CD4-positive, alpha-beta T cell treated with Interleukin-12 subunit alpha and Interleukin-12 subunit beta, for 1 hour (primary cell): Measurements from ENCODE around the gene HOXC10.
A peak's percentile ranks its signal among the peaks of the same experiment; 100 is the strongest.

Experiments
- DNase-seq: peaks from one replicate; pipeline ENCODE4 v3.0.0-alpha.2; 2020

HOXC10 gene

GRCh38 chr12:54004063-54004840 is 19.3 kb downstream of the HOXC10 start:
- DNase-seq, result no peak

GRCh38 chr12:54004841-54005530 is 20.0 kb downstream of the HOXC10 start:
- DNase-seq, result no peak

GRCh38 chr12:54005531-54005852 is 20.5 kb downstream of the HOXC10 start:
- DNase-seq, result no peak

- peak; percentile 84 for DNase-seq
Observed at GRCh38 chr12:54005853-54006558, 21.1 kb downstream of the HOXC10 start.

- no peak for DNase-seq
Observed at GRCh38 chr12:54006559-54007220, 21.7 kb downstream of the HOXC10 start.

GRCh38 chr12:54007538-54008259 is 22.8 kb downstream of the HOXC10 start:
- no peak for DNase-seq

GRCh38 chr12:54008260-54008552 is 23.3 kb downstream of the HOXC10 start:
- DNase-seq, result no peak

- DNase-seq, result no peak
Observed at GRCh38 chr12:54009171-54010052, 24.5 kb downstream of the HOXC10 start.

- DNase-seq, result no peak
Observed at GRCh38 chr12:54010053-54010971, 25.4 kb downstream of the HOXC10 start.

- no peak for DNase-seq
Observed at GRCh38 chr12:54010972-54011664, 26.2 kb downstream of the HOXC10 start.

GRCh38 chr12:54011665-54012532 is 27.0 kb downstream of the HOXC10 start:
- no peak for DNase-seq

GRCh38 chr12:54012631-54013409 is 27.9 kb downstream of the HOXC10 start:
- DNase-seq, result no peak

- no peak for DNase-seq
Observed at GRCh38 chr12:54014377-54015017, 29.6 kb downstream of the HOXC10 start.

GRCh38 chr12:54015018-54015931 is 30.3 kb downstream of the HOXC10 start:
- DNase-seq, result no peak

- no peak for DNase-seq
Observed at GRCh38 chr12:54016051-54016450, 31.1 kb downstream of the HOXC10 start.

GRCh38 chr12:54016478-54016964 is 31.6 kb downstream of the HOXC10 start:
- DNase-seq, result no peak
